ENCODE data around the gene HOXA6. TPM values are rescaled to one million over a fixed set of nuclear protein-coding genes. Genes with fewer than 3 reads are reported as not detected.

HOXA6 gene
- total RNA-seq, 4 donors from 2014 or later = 0.26 to 1.3 TPM; not detected in 2

DNA sequence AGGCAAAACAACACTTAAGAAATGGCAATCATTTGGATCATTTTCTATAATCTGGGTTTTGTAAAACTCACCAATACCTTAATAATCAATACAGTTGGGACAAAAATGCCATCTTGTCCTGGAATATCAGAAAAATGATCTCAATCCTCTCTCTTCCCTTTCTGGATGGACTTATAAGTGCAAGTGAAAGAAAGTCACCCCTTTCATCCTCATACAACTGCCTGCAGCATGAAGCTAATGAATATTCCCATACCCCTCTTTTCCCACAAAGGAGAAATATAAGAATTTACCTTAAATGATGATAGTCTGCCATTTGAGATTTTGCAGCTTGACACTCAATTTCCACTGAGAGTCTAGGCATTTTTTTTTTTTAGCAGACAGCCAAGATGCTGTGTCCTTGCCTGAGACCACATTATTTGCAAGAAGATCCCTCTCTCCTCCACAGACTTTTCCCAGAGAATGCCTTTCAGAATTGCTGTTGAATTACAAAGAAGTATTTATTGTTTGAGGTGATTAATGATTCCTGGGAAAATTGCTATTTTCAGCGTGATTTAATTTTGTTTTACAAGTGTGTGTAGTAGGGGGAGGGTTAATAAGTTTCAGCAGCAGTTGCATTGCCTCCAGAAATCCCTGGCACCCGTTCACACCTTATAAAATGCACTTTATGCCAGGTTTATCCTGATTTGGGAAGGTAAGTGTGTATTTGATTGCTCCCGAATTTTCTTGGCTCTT lies 20.8 kb downstream of the HOXA6 start:
- H3K4me1 ChIP-seq = peaks cover 6 to 90% (median 52%) of the 10 kb centered on the region in 3 donors
- intact Hi-C loops (cut with DNase I) = no loop called here
- no peaks in the 10 kb centered on the region for H3K9me3 ChIP-seq
- no peak overlapping the region for H3K4me3 ChIP-seq
- H3K27ac ChIP-seq = peak overlapping the region; percentile 12 to 99 (median 96)
- H3K36me3 ChIP-seq = no peaks in the 10 kb centered on the region
- no peak for DNase-seq
- no peaks in the 10 kb centered on the region for H3K27me3 ChIP-seq
- 27 to 31% methylated on average over 3 of the region's 3 CpGs for WGBS, 2 donors
- TF ChIP-seq POLR2A (IDR thresholded peaks at IDR 0.05) = no peak
- TF ChIP-seq, protein P1, sequence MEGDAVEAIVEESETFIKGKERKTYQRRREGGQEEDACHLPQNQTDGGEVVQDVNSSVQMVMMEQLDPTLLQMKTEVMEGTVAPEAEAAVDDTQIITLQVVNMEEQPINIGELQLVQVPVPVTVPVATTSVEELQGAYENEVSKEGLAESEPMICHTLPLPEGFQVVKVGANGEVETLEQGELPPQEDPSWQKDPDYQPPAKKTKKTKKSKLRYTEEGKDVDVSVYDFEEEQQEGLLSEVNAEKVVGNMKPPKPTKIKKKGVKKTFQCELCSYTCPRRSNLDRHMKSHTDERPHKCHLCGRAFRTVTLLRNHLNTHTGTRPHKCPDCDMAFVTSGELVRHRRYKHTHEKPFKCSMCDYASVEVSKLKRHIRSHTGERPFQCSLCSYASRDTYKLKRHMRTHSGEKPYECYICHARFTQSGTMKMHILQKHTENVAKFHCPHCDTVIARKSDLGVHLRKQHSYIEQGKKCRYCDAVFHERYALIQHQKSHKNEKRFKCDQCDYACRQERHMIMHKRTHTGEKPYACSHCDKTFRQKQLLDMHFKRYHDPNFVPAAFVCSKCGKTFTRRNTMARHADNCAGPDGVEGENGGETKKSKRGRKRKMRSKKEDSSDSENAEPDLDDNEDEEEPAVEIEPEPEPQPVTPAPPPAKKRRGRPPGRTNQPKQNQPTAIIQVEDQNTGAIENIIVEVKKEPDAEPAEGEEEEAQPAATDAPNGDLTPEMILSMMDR (IDR thresholded peaks at IDR 0.05) = no peak

DNA sequence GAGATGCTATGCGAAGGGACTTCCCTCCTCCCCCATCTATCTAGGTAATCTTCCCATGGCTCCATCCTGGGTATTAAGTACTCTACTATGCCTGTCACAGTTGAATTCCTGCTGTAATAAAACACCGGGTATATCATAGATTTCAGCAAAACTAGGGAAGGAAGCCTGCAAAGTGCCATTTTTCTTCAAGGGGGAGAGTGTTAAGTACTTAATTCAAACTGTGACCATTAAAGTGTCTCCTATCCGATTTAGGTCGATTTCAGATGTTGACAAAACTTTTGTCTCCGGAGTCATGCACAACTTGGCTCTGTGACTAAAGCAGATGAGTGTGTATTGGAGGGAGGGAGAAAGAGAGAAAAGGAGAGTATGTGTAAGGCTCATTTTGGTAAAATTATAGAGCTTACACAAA lies 21.6 kb downstream of the HOXA6 start:
- intact Hi-C loops (cut with DNase I) = no loop called here
- H3K27me3 ChIP-seq = no peaks in the 10 kb centered on the region
- no peak for TF ChIP-seq POLR2A (IDR thresholded peaks at IDR 0.05)
- TF ChIP-seq, protein P1 (IDR thresholded peaks at IDR 0.05) = no peak
- H3K36me3 ChIP-seq = no peaks in the 10 kb centered on the region
- DNase-seq = no peak
- H3K4me3 ChIP-seq = no peak overlapping the region
- H3K27ac ChIP-seq = peak overlapping the region; percentile 86 to 99 (median 93)
- peaks cover 6 to 90% (median 49%) of the 10 kb centered on the region in 3 donors for H3K4me1 ChIP-seq
- 48 to 50% methylated on average over 5 of the region's 5 CpGs for WGBS, 2 donors
- no peaks in the 10 kb centered on the region for H3K9me3 ChIP-seq

DNA sequence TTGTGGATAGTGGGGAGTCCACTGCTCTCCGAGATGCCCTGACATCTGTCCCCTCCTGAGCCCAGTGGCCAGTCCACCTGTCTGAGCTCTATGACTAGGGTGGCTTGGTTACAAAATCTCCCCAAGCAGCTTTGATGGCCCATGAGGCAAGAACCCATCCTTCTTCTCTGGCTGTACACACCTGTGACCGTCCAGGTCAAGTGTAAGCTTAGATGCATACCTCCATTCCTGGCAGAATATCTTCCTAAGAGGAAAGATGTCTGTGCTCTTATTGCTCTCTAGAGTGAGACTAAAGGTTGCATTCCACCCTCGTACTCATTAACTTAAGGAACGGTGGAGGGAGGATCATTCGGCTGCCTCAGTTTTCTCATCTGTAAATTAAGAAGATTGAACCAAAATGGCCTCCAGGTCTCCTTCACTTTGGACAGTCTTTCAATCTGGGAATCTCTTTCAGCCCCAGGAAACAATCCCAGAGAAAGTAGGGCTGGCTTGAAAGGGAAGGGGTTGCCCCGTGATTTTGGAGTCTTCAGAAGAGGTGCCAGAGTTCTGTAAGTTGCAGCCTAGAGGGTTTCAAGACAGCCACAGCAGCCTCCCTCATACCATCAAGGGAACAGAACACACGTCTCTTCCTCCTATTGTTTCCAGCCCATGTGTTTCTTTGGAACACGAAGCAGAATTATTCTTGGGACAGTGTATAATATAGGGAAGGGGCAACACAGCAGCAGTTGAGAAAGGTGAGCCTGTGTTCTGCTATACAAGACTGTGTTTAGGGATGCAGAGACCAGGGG lies 22.5 kb downstream of the HOXA6 start:
- Histone ChIP-seq H3K27me3 (no peaks in the 10 kb centered on the region), H3K9me3 (no peaks in the 10 kb centered on the region), H3K27ac (peak overlapping the region; percentile 86 to 99 (median 93)), H3K4me1 (peaks cover 10 to 98% (median 56%) of the 10 kb centered on the region in 3 donors), H3K36me3 (no peaks in the 10 kb centered on the region), H3K4me3 (peak overlapping the region in 3 of 4 donors; percentile 49 to 91 (median 51))
- no peak for DNase-seq
- intact Hi-C loops (cut with DNase I) = no loop called here
- TF ChIP-seq, protein P1 (IDR thresholded peaks at IDR 0.05) = no peak
- no peak for TF ChIP-seq POLR2A (IDR thresholded peaks at IDR 0.05)
- 69 to 73% methylated on average over 4 to 6 of the region's 8 CpGs for WGBS, 2 donors

DNA sequence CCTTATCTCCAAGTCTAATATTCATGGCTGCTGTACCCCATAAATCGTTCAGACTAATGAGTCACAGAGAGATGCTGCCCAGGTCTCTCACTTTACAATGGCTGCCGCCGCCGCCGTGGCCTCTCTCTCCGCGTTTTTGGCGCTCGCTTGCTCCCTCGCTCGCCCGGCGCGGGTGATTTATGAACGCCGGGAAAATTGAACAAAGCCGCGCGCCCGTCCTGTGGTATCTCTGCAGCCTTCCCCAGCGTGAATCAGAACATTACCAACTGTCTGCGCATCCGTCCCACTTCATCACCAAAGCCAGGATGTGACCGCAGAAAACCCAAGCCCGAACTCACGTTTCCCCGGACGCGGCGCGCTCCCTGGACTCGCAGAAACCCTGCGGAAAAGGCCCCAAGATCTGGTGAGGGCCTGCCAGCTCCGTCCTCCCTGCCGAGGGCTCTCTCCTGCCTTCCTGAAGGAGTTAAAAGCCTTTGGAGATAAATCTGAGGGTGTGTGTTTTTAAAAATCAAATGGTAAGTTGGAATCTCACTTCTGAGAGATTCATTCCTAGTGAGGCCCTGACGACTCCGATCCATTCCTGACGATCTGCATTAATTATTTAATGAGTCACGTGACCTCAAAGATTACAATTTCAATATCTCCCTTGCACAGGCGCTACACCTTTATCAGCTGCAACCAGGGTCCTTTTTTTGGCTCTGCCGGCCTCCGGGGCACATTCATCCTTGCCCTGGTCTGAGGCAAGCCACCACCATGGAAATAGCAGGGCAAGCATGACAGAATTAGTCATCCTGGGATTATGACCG lies 23.3 kb downstream of the HOXA6 start:
- peak overlapping the region; percentile 31 to 91 (median 50) for H3K4me3 ChIP-seq
- H3K36me3 ChIP-seq = no peaks in the 10 kb centered on the region
- no peaks in the 10 kb centered on the region for H3K9me3 ChIP-seq
- intact Hi-C loops (cut with DNase I) = no loop called here
- H3K27ac ChIP-seq = peak overlapping the region; percentile 86 to 99 (median 93)
- 47 to 52% methylated on average over 23 to 28 of the region's 43 CpGs for WGBS, 2 donors
- H3K27me3 ChIP-seq = no peaks in the 10 kb centered on the region
- H3K4me1 ChIP-seq = peaks cover 17 to 100% (median 63%) of the 10 kb centered on the region in 3 donors
- no peak for TF ChIP-seq POLR2A (IDR thresholded peaks at IDR 0.05)
- TF ChIP-seq, protein P1 (IDR thresholded peaks at IDR 0.05) = no peak
- no peak for DNase-seq

Data from esophagus squamous epithelium (tissue), 5 donors.